Activated CD4-positive, alpha-beta T cell treated with anti-CD3 and anti-CD28 coated beads for 24 hours (primary cell): ENCODE results near the gene FSTL1.

Experiments
- DNase-seq, 2 donors: peaks; one replicate each; pipeline ENCODE4 v3.0.0-alpha.2; 2020; ENCODE audit warnings: low read depth in 2 of 2

FSTL1 gene

GRCh38 chr3:120468635-120469295 lies 18.0 kb upstream of the FSTL1 start:
- no peak for DNase-seq

GRCh38 chr3:120462409-120462959 lies 11.7 kb upstream of the FSTL1 start:
- no peak for DNase-seq

GRCh38 chr3:120461416-120461815 lies 10.6 kb upstream of the FSTL1 start:
- DNase-seq, result no peak

- DNase-seq, result no peak
These were observed 10.1 kb upstream of the FSTL1 start for GRCh38 chr3:120460862-120461261.

GRCh38 chr3:120460181-120460790 lies 9.5 kb upstream of the FSTL1 start:
- no peak for DNase-seq

- DNase-seq, result no peak
These were observed 8.4 kb upstream of the FSTL1 start for GRCh38 chr3:120459196-120459595.

DNA sequence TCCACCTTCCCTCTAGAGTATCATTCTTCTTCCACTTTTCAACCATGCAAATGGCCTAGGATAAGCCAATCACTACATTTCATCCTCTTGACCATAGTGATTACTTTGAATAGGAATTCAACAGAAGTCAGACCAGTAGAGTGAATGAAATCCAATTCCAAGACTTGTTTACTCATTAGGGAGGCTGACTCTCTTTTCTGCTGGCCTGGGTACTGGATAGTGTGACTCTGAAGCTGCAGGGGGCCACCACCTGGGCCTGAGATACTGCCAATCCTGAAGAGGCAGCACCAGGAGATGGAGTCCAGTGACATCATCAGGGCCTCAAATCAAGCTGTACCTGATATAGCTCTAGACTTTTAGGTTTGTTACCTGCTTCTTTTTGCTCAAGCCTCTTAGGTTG lies 7.0 kb upstream of the FSTL1 start:
- DNase-seq, result no peak

- DNase-seq, result no peak
These were observed 3.4 kb upstream of the FSTL1 start for GRCh38 chr3:120454076-120454689.

GRCh38 chr3:120452816-120453215 lies 2.0 kb upstream of the FSTL1 start:
- DNase-seq, result no peak

DNA sequence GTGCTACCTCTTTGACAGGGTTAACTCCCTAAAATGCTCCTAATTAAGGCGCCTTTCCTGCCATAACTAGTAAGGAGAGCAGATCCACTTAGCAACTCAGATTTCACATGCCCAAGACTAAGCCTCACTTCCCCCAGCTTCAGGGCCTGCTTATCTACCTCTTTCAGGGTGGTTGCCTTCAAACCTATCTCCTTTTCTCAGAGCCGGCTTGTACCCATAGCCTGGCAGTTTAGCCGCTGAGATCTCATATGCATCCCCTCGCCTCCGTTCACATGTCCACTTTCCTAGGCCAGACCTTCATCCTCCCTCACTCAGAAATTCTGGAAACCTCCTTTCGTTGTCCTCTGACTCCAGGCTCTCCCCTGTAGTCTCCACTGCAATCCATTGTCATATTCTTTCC lies 1.0 kb upstream of the FSTL1 start:
- no peak for DNase-seq

DNA sequence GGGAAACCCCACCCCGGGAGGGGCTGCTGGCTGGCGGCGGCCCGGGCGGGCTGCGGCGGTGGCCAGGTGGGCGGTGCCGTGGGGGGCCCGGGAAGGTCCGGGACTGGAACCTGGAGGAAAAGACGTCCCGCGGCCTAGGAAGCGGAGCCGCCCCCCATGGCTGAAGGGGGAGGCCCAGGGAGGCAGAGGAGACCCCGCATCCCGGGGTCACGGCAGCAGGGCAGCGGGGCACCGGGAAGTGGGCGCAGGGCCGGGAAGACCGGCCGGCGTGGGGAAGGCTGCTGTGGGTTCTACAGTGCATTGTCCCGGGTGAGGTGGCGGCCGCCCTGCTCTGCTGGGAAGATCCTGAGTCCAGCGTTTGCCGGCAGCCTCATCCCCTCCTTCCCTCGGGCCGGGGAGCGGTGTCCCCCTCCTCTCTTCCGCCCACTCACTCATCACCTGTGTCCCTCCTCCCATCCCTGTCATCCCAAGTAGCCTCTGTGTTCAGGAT lies 525 bp upstream of the FSTL1 start:
- no peak for DNase-seq

DNA sequence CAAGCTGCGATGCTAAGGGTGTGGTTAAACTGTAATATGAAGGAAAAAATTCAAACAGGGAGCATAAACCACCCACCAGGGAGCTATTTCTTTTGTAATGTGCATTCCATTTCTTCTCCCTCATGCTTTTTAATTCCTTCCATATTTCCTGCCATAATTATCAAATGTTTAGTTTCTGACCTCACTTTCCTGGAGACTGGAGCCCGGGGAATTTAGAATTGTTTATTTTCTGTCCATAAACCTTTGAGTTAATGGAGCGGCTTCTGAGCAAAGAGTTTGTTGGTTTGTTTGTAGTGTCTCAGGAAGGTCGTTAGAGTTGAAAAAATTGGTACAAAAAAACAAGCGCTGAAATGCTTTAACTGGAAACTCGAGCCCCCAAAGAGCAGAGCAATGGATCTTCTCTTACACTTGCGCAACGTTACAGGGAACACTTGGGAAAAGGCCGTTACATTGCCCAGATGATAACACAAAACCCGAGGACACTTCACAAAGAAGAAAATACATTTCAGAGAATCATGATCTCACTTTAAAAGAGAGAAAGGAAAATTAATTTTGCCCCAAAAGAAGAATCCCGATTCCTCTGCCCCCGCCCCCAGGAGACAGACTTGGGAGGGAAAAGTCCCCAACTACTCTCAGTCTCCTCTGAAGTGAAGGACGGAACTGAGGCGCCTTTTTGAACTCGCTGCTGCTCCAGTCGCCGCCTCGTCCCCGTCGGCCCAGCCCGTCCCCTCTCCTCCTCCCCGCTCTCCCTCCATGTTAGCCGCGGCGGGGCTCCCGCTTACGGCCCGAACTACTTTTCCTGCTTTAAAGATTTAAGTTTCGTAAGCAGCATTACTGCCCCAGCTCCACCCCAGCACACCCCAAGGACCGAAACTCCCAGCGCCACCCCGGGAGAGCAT lies 842 bp downstream of the FSTL1 start:
- DNase-seq, result no peak

DNA sequence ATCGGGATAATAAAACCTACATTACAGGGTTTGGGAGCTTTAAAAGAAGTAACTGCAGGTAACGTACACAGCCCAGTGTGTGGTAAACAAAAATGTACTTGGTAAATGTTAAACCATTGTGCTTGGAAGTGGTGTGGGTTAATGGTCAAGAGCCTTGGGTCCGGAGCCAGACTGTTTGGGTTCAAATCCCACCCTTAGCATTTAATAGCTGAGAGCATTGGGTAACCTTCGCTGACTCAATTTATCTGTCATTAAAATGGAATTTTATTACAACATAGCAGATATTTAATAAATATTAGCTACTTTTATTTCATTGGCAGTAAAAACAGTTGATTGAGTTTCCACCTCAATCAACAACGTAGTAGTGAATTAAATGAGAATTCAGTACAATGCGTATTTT lies 1.5 kb downstream of the FSTL1 start:
- no peak for DNase-seq

DNA sequence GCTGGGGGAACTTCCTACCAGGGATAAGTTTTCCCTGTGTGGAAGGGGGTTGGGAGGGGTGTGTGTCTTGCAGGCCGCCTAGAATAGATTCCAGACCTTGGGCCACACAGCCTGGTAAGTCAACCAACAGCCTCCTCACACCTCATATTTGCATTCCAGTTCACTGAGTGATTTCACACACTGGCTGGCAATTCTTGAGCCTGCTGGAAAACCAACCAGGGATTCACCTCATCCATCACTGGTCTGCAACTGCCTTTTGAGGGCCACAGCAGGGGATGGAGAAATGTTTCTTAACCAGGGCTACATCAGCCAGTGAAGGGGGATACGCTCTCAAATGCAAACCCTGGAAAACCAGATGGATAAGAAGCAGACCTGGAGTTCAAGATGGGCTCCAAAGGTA lies 2.0 kb downstream of the FSTL1 start:
- no peak for DNase-seq

DNA sequence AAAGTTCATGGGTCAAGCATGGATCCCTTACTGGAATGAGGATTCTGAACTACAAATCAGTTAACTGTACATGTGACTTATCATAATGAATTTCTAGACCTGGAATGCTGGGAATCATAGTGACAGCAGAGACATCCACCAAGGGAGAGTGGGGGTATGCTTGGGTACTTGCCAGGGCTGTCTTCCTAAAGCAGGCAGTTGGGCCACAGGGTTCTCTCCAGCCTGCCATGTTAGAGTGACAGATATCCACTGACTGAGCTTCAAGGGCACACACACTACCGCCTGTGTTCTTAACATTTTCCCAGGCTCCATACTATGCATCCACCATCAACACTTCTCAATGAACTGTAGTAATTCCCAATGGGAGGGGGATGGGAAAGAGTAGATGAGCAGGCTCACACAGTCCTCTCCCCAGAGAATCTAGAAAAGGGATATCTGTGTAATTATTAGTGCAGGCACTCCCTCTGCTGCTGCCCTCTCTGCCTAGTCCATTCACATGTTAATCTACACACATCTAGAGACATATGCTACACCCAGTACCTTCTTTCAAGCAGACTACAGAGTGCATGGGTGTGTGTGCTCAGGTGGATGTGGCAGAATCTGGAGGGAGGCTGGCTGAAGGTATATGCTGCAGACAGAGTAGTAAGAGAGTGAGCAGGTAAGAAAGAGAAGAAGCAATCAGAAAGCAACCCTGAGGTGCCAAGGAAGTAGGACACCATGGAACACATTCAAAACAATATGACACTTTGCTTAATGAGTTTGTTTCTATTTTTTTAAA lies 3.7 kb downstream of the FSTL1 start:
- no peak for DNase-seq

DNA sequence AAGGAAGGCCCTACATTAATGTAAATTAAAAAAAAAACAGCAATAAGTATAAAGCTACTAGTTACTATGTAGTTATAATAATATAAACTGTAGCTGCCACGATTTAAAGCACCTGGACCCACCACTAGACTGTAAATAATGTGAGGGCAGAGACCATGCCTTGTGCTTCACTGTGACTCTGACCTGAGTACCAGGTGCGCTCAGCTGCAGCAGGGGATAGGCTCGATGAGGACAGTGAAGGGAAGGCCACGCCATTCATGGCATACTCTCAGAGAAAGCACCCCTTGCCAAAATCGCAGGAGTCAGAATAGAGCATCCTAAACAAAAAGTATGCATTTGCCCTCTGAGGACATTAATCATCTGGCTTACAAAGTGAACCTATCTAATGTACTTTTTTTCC lies 5.1 kb downstream of the FSTL1 start:
- no peak for DNase-seq

DNA sequence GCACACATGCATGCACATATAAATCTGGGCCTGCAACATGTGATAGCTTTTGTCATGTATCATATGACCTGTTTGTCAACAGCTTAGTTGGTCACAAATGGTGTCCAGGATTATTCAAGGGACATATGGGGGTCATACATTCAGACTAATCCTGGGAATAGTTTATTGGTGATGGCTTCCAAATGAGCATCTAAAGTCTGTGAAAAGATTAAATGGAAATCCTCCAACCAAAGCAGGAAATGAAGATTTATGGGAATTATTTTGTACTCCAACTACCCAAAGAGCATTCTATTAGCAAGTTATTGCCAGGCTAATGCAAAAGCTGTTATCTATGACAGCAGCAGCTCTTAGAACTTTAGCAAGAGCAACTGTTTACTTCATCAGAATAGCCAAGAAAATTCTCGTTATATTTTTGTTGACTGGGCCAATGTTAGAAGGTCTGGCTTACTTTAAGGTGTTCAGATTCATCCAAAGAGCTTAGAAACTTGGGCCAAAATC lies 7.1 kb downstream of the FSTL1 start:
- no peak for DNase-seq

- DNase-seq, result no peak
These were observed 7.7 kb downstream of the FSTL1 start for GRCh38 chr3:120442975-120443517.

DNA sequence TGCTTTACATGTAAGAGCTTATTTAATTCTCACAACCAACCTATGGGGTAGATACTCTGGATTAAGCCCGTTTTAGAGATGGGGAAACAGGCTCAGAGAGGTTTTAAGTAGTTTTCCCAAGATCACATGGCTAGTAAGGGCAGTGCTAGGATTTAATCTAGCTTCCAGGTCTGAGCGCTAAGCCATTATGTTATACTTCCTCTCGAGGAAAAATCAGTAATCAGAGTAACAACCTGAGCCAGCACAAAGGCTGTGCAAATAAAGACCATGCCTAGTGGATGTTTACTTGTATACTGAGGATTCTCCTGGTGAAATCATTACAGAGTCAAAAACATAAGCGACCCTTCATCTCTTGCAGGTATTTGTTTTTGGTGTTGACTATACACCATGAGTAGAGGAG lies 9.0 kb downstream of the FSTL1 start:
- no peak for DNase-seq

DNA sequence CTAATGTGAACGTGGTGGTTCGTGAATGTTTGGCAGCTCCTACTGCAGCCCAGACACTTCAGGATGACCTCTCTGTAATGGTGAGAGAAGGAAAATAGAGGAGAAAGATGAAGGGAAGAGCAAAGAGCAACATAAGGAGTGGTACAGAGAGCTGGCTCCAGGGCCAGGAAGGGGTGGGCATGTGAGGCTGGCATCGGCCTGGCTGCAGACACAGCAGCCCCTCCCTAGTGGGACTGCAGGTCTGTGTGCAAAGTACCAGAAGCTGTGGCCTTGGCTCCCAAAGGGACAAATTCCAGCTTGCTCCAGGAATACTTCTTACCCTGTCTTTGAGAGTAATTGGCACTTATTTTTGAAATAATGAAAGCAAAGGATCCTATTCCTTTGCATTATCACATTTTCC lies 10.0 kb downstream of the FSTL1 start:
- no peak for DNase-seq
